PC-9 (cell line): ENCODE results near the gene LIX1.

ENCODE experiments used
- EZH2 ChIP-seq: fragments of 200-600 bp; sonication (generic); IDR thresholded peaks from 2 replicates; pipeline ENCODE4 v1.8.0; 2017; ENCODE audit warnings: antibody characterized with exemption, low read depth
- TF ChIP-seq, protein P1 (sequence below): fragments of 200-600 bp; sonication (generic); conservative IDR thresholded peaks from 2 replicates; pipeline ENCODE4 v1.6.1; 2017; ENCODE audit warnings: mixed run types, antibody characterized with exemption, mild to moderate bottlenecking, moderate library complexity

DNA sequence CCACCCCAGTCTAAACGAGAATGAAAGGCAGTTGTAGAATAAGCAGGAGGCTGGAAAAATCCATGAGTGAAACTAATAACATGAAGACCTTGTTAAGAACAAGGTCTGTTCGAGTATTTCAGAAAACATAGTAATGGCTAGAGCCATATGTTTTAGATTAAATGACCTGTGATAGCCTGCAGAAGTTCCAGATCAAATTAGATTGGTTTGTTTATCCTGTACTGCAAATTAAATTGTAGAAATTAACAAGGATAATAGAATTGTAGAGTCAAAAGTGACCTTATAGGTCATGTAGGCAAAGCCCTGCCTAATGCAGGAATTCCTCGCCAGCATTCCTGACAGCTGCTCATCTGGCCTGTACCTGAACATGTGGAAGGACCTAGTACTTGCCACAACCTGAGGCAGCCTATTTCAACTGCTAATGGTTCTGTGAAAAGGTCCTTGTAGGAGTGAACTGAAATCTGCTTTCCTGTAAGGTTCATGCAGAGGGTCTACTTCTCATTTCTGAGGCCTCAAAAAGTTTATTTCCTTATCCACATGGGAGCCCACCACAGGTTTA lies 17.2 kb downstream of the LIX1 start:
- TF ChIP-seq, protein P1, sequence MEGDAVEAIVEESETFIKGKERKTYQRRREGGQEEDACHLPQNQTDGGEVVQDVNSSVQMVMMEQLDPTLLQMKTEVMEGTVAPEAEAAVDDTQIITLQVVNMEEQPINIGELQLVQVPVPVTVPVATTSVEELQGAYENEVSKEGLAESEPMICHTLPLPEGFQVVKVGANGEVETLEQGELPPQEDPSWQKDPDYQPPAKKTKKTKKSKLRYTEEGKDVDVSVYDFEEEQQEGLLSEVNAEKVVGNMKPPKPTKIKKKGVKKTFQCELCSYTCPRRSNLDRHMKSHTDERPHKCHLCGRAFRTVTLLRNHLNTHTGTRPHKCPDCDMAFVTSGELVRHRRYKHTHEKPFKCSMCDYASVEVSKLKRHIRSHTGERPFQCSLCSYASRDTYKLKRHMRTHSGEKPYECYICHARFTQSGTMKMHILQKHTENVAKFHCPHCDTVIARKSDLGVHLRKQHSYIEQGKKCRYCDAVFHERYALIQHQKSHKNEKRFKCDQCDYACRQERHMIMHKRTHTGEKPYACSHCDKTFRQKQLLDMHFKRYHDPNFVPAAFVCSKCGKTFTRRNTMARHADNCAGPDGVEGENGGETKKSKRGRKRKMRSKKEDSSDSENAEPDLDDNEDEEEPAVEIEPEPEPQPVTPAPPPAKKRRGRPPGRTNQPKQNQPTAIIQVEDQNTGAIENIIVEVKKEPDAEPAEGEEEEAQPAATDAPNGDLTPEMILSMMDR: no peak
- no peak for TF ChIP-seq EZH2
